Uterus (tissue), 2 donors: ENCODE measurements around the gene PSMD4.

Experiments used
- POLR2A ChIP-seq, 2 donors: fragments of 450-650 bp; IDR thresholded peaks; one replicate each; pipeline ENCODE4 v1.6.1; 2016; ENCODE audit warnings: antibody characterized with exemption in 2 of 2, mild to moderate bottlenecking in 1 of 2, moderate library complexity in 1 of 2
- TF ChIP-seq, protein P1 (sequence below), 4 experiments: fragments of 200-600 bp in 2 of 4; fragments of 450-650 bp in 2 of 4; sonication (generic) in 2 of 4; IDR thresholded peaks; one replicate each; pipeline ENCODE4 v1.5.1; 2016 to 2019; ENCODE audit warnings: antibody characterized with exemption in 4 of 4, mild to moderate bottlenecking in 2 of 4, moderate library complexity in 1 of 4

DNA sequence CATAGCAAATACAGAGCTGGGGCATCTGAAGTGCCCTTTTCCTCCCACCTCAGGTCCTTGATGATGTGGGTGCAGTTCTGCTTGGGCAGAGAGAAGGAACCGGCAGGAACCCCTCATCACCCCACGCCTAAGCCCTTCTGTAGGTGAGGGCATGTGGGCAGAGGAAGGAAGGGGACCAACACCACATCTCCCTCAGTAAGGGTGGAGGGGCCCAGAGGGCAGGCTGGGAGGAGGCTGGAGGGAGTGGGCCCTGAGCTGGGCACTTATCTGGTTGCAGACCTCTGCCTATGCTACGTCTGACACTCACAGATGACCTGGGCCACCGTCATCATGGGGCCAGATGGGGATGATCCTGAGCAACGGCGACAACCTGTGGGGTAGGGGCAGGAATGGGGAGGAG, 38.6 kb downstream of the PSMD4 start:
- TF ChIP-seq, protein P1, sequence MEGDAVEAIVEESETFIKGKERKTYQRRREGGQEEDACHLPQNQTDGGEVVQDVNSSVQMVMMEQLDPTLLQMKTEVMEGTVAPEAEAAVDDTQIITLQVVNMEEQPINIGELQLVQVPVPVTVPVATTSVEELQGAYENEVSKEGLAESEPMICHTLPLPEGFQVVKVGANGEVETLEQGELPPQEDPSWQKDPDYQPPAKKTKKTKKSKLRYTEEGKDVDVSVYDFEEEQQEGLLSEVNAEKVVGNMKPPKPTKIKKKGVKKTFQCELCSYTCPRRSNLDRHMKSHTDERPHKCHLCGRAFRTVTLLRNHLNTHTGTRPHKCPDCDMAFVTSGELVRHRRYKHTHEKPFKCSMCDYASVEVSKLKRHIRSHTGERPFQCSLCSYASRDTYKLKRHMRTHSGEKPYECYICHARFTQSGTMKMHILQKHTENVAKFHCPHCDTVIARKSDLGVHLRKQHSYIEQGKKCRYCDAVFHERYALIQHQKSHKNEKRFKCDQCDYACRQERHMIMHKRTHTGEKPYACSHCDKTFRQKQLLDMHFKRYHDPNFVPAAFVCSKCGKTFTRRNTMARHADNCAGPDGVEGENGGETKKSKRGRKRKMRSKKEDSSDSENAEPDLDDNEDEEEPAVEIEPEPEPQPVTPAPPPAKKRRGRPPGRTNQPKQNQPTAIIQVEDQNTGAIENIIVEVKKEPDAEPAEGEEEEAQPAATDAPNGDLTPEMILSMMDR (IDR thresholded peaks at IDR 0.05) = no peak
- TF ChIP-seq POLR2A (IDR thresholded peaks at IDR 0.05) = no peak
